Prostate gland (tissue), 2 donors: Measurements from ENCODE around the gene KCNK7. TPM values are rescaled to one million over a fixed set of nuclear protein-coding genes. Genes with fewer than 3 reads are reported as not detected.

Source experiments
- DNase-seq: peaks from one replicate; pipeline ENCODE4 v3.0.0-alpha.2; 2019; ENCODE audit warnings: low spot score
- H3K27ac ChIP-seq, 2 donors: fragments of 200-600 bp; sonication (generic); 2 replicates each; pipeline ENCODE4 v1.5.1; 2017 to 2019
- H3K27me3 ChIP-seq: fragments of 200-600 bp; sonication (generic); replicated peaks from 2 replicates; pipeline ENCODE4 v1.5.1; 2019; ENCODE audit not compliant: insufficient read depth
- H3K36me3 ChIP-seq, 2 donors: fragments of 200-600 bp; sonication (generic); 1 replicate in 1 of 2; 2 replicates in 1 of 2; pipeline versions ENCODE4 v1.5.1 to v1.8.1; 2017 to 2019
- H3K4me1 ChIP-seq: fragments of 200-600 bp; sonication (generic); replicated peaks from 2 replicates; pipeline ENCODE4 v1.5.1; 2019
- H3K4me3 ChIP-seq, 2 donors: fragments of 200-600 bp; sonication (generic); 2 replicates each; pipeline ENCODE4 v1.5.1; 2017 to 2019
- H3K9me3 ChIP-seq: fragments of 200-600 bp; sonication (generic); 2 replicates; pipeline ENCODE4 v1.5.1; 2017
- POLR2A ChIP-seq: fragments of 450-650 bp; IDR thresholded peaks from one replicate; pipeline ENCODE4 v1.6.1; 2016; ENCODE audit warnings: antibody characterized with exemption, mild to moderate bottlenecking
- POLR2AphosphoS5 ChIP-seq: sonication (generic); formaldehyde crosslinking; IDR thresholded peaks from one replicate; pipeline ENCODE4 v1.6.1; 2017; ENCODE audit warnings: antibody characterized with exemption
- whole genome bisulfite sequencing: methylation state at CpG from one replicate; pipeline ENCODE4 v1.1.5; 2018; 5-methylcytosine and 5-hydroxymethylcytosine counted together
- intact Hi-C: fragments of 100-400 bp; cut with DNase I; formaldehyde crosslinking; loops from one replicate; pipeline ENCODE4 v1.14.2; 2022
- total RNA-seq, 2 donors: library from RNA; depleted of rRNA; stranded (reverse); fragments of >200 nt; gene quantifications; one replicate each; pipeline ENCODE4 v1.1.0, GENCODE V29; 2016
- TF ChIP-seq, protein P1 (sequence below), 4 experiments: fragments of 200-600 bp in 2 of 4; fragments of 450-650 bp in 2 of 4; sonication (generic) in 2 of 4; IDR thresholded peaks; 1 replicate in 3 of 4; 2 replicates in 1 of 4; pipeline ENCODE4 v1.5.1; 2016 to 2019; ENCODE audit warnings: antibody characterized with exemption in 4 of 4, mild to moderate bottlenecking in 2 of 4, moderate library complexity in 2 of 4

KCNK7 gene
- total RNA-seq, 2 donors from 2014 or later: 0.74 TPM; not detected in 1

DNA sequence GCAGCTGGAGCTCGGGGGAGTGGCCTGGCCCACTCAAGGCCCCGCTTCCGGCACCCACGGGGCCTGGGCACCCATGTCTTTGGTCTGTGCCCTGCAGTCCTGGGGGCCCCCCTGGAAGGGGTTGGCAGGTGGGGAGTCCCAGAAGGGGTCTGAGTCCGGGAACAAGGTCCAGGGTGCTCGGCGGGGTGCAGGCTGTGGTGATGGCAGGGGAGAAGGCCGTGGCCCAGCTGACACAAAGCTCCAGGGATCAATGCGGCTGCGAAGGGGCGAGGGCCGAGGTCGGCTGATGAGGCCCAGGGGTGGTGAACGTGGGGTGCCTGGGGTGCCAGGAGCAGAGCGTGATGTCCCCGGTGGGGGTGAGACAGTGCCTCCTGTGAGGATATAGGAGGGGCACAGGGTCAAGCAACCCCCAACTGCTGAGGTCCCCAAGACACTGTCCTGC lies 2.7 kb upstream of the KCNK7 start:
- DNase-seq: no peak
- no peaks in the 10 kb centered on the region for H3K27me3 ChIP-seq
- H3K9me3 ChIP-seq: no peaks in the 10 kb centered on the region
- intact Hi-C loops: no loop called here
- H3K36me3 ChIP-seq: peaks cover 2 to 16% of the 10 kb centered on the region in 2 donors
- no peaks in the 10 kb centered on the region for H3K4me1 ChIP-seq
- 95% methylated on average over 16 of the region's 16 CpGs for WGBS
- no peak overlapping the region for H3K4me3 ChIP-seq
- H3K27ac ChIP-seq: no peak overlapping the region
- TF ChIP-seq, protein P1, sequence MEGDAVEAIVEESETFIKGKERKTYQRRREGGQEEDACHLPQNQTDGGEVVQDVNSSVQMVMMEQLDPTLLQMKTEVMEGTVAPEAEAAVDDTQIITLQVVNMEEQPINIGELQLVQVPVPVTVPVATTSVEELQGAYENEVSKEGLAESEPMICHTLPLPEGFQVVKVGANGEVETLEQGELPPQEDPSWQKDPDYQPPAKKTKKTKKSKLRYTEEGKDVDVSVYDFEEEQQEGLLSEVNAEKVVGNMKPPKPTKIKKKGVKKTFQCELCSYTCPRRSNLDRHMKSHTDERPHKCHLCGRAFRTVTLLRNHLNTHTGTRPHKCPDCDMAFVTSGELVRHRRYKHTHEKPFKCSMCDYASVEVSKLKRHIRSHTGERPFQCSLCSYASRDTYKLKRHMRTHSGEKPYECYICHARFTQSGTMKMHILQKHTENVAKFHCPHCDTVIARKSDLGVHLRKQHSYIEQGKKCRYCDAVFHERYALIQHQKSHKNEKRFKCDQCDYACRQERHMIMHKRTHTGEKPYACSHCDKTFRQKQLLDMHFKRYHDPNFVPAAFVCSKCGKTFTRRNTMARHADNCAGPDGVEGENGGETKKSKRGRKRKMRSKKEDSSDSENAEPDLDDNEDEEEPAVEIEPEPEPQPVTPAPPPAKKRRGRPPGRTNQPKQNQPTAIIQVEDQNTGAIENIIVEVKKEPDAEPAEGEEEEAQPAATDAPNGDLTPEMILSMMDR (IDR thresholded peaks at IDR 0.05): no peak
- no peak for TF ChIP-seq POLR2A
- no peak for TF ChIP-seq POLR2AphosphoS5

DNA sequence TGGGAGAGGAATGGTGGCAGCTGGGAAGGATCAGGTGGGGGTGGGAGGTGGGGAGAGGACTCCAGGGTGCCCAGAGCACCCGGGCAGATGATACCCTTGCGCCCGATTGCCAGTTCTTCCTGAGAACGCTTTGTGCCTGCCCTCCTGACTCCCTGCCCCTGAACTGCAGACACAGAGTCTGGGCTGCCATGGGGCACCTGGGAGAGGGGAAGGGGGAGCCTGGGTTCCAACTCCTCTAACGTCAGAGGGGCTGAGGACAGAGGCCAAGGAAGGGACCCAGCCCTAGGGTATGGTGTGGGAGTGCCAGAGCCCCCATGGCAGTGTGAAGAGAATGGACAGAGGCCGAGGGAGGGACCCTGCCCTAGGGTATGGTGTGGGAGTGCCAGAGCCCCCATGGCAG lies 920 bp upstream of the KCNK7 start:
- H3K27ac ChIP-seq: no peak overlapping the region
- no peak for DNase-seq
- no peaks in the 10 kb centered on the region for H3K9me3 ChIP-seq
- TF ChIP-seq, protein P1 (IDR thresholded peaks at IDR 0.05): no peak
- no peak for TF ChIP-seq POLR2AphosphoS5
- no peak for TF ChIP-seq POLR2A
- H3K36me3 ChIP-seq: peaks cover 2 to 13% of the 10 kb centered on the region in 2 donors
- intact Hi-C loops: no loop called here
- no peaks in the 10 kb centered on the region for H3K4me1 ChIP-seq
- H3K4me3 ChIP-seq: no peak overlapping the region
- no peaks in the 10 kb centered on the region for H3K27me3 ChIP-seq
- WGBS: 69% methylated on average over 6 of the region's 6 CpGs

DNA sequence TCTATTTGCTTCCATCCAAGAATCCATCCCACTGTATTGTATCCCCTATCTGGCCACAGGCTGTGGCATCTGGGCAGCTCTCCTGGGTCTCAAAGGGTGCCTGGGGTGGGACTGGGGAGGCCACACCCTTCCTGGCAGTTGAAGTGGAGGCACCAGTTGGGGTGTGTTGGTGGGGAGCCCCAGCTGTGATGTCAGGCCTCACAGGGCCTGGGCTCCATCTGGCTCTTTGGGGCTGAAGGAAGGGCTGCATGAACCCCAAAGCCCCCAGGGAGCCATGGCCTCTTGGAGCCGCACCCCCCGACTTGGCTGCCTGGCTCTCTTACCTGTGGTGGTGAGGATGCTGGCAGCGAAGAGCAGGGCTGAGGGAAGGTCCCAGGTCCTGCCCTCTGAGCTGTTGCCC lies 469 bp downstream of the KCNK7 start:
- no peaks in the 10 kb centered on the region for H3K4me1 ChIP-seq

DNA sequence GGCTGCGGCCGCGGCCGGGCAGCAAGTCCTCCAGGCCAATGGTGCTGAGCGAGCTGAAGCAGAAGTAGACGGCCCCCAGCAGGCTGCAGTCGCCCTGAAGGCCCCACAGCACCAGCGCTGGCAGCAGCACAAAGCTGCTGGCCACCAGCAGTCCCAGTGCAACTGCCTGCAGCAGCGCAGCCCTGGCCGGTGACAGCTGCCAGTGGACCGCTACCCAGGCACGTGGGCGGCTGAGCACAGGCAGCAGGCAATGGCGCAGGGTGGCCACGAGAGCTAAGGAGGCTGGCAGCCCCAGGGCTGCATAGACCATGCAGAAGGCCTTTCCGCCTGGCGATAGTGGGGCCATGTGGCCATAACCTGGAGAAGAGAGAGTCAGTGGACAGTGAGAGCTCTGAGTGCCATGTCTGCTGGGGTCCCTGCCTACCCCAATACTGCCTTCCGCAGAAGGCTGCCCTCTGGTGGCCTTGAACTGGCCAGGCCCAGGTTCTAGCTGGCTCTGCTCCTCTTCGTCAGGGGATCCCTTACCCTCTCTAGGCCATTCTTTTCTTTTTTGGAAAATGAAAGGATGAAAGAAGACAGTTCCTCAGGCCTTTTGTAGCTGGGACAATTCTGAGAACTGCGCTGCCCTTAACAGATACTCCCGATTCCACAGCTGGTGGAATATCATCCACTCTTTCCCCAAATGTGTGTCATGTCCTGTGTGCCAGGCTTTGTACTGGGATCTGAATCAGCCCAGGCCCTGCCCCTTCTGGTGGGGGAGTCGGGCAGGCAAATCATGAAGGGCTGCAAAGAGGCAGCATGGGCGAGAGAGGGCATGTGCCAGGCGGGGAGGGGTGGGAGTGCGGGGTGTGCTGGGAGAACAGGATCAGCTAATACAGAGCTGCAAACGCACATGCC lies 1.8 kb downstream of the KCNK7 start:
- no peak for DNase-seq
- H3K27ac ChIP-seq: no peak overlapping the region

More for the DNA sequence above, 469 bp downstream of the KCNK7 start:
- Histone ChIP-seq H3K4me3 (no peak overlapping the region), H3K27me3 (no peaks in the 10 kb centered on the region), H3K36me3 (peaks cover 2 to 16% of the 10 kb centered on the region in 2 donors), H3K27ac (no peak overlapping the region), H3K9me3 (no peaks in the 10 kb centered on the region)
- intact Hi-C loops: no loop called here
- no peak for DNase-seq
- TF ChIP-seq, protein P1 (IDR thresholded peaks at IDR 0.05): no peak
- no peak for TF ChIP-seq POLR2AphosphoS5
- no peak for TF ChIP-seq POLR2A
- 87% methylated on average over 3 of the region's 3 CpGs for WGBS

More for the DNA sequence above, 1.8 kb downstream of the KCNK7 start:
- intact Hi-C loops: no loop called here
- Histone ChIP-seq H3K27me3 (no peaks in the 10 kb centered on the region), H3K4me1 (no peaks in the 10 kb centered on the region), H3K36me3 (peaks cover 2 to 16% of the 10 kb centered on the region in 2 donors), H3K4me3 (no peak overlapping the region), H3K9me3 (no peaks in the 10 kb centered on the region)
- WGBS: 61% methylated on average over 24 of the region's 26 CpGs
- TF ChIP-seq POLR2A: no peak
- TF ChIP-seq, protein P1 (IDR thresholded peaks at IDR 0.05): peak; percentile 10 to 66 (median 62)
